GM18505 (cell line): ENCODE measurements around the gene LRRC74B.
"Not testable (repeated sequence)": the region's sequence is repeated elsewhere in the genome, so short reads cannot be mapped to it uniquely, and the experiment has no call there.

Experiments
- ATAC-seq: cut with Tn5 transposase; IDR thresholded peaks from one replicate; pipeline ENCODE4 v1.9.1; 2021; ENCODE audit not compliant: unreplicated experiment
- POLR2A ChIP-seq: IDR thresholded peaks from 4 replicates; pipeline ENCODE4 v1.6.1; 2011; ENCODE audit warnings: borderline replicate concordance; ENCODE audit not compliant: insufficient read depth, insufficient read length; ENCODE audit errors: extremely low read depth

The LRRC74B gene

DNA sequence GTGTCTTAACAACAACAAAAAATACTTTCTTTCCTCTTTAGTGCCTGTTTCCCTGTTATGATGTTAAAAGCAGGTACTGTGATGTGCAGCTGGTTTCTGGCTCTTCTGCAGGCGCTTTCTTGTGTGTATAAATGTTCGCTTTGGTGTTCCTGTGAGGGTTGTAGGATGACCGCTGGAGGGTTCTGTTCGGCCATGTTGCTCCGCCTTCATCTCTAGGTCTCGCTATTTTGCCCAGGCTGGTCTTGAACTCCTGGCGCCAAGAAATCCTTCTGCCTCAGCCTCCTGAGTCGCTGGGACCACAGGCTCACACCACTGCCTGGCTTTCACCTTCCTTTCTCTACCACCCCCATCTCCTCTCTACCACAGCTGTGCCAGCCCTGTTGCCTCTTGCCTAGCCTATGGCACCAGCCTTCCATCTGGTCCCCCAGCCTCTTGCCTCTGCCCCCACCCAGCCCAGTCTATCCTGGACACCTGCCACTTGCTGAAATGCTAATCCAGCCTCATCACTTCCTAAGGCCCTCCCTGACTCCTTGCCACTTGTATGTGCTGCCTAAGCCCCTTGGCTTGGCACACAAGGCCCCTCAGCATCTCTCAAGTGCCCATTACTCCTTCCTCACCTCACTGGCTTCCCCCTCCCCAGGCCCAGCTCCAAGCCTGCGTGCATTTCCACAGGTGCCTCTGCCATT lies 5.5 kb downstream of the LRRC74B start:
- no peak for TF ChIP-seq POLR2A
- ATAC-seq: no peak

DNA sequence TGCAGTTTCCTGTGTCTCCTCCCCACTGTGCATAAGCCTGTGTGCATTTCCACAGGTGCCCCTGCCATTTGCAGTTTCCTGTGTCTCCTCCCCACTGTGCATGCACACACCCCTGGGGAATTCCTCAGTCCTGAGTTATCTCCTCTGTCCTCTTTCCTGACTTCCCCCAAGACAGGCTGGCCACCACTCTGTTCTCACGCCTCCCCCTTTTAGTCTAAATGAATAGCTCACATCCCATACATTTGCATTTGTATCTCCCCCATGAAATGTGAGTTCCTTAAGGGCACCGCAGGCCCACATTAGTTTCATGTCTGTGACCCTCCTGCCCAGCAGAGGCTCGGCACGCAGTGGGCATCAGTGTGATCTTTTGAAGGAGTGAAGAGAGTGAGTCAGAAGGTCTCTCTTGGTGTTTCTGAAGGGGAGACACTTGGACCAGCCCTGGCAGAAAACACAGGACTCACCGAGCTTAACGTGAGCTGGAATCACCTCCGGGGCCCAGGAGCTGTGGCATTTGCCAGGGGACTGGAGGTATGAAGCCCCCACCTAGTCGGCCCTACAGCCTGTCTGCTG lies 6.2 kb downstream of the LRRC74B start:
- TF ChIP-seq POLR2A: no peak
- ATAC-seq: no peak

DNA sequence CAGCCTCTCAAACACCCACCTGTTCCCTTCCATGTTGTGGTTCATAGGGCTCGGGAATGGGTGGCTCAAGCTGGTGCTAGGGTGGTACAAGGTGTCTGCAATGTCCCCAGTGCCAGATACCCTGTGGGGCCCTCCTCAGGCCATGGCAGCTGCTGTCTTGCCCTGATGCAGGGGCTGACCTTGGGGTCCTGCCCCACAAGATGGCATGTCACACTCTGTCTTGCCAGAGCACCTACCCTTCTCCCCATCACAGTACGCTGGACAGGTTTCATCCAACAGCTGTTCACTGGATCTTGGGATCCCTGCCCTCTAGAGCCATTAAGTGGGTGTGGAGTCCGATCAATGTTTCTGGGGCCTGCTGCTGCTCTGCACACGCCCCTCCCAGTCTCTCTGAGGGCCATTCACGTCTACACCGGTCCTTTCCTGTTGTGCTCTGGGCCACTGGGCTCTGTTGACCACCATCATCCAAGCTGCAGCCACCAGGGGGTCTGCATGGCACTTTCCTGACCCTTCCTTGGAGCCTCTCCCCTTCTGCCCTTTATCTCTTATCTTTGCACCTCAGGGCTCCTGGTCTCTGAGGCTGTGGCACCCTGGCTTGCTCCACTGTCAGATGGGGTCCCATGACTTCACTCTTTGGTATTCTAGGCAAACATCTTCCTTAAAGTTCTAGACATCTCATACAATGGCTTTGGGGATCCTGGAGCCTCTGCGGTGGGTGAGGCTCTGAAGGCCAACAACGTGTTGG lies 7.1 kb downstream of the LRRC74B start:
- TF ChIP-seq POLR2A: no peak
- no peak for ATAC-seq

DNA sequence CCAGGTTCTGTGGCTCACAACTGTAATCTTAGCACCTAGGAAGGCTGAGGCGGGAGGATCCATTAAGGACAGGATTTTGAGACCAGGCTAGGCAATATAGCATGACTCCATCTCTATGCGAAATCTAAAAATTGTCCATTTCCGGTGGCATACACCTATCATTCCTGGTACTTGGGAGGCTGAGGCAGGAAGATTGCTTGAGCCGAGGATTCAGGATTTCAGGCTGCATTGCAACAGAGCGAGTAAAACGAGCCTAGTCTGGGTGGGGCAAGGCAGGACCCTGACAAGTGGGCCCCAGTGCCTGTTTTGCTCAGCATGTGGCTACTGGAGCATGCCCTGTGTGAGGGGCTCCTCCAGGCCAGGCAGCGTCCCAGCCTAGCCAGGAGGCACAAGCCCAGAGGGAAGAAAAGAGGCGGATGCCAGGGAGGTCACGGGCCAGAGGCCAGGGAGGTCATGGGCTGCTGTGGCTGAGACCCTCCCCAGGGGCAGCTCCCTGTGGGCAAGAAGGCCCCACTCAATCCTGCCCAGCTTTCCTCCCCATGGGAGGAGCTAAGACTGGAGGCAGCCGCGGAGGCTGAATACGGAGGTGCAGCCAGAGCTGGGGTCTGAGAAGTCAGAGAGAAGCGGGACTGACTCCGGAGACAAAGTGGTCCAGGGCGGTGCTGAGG lies 8.4 kb downstream of the LRRC74B start:
- TF ChIP-seq POLR2A: no peak
- no peak for ATAC-seq

DNA sequence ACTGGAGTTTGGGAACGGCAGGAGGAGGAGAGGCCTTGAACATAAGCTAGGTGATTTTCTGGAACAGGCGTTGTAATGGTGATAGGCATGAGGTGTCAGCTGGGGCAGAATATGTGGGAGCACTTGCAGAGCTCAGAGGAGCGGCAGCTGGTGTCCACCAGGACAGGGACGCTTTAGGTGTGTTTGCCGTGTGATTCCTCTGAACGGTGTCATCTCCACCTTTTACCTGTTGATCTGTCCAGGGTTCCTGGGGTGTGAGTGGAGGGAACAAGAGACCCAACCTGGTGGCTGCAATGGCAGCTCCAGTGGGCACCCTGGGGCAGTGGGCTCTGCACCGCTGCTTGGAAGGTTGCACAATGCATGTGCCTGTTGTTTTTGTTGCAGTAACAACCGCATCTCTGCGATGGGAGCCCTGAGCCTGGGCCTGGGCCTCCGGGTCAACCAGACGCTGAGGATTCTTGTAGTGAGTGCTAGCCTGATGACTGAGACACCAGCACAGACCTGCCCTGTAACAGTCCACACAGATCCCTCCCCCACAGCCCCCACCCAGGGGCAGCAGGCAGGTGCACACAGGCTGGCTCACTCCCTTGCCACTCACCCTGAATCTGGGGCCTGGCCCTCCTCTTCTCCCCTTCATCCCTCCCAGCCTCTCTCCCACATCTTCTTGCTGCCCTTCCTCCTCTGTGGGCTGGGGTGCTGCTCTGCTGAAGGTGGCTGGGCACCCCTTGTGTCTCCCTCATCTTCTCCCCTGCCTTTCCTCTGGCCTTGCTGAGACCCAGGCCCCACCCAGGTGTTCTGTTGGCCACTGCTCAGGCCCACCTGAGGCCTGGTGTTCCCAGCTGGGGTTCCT lies 9.2 kb downstream of the LRRC74B start:
- no peak for ATAC-seq
- TF ChIP-seq POLR2A: no peak

DNA sequence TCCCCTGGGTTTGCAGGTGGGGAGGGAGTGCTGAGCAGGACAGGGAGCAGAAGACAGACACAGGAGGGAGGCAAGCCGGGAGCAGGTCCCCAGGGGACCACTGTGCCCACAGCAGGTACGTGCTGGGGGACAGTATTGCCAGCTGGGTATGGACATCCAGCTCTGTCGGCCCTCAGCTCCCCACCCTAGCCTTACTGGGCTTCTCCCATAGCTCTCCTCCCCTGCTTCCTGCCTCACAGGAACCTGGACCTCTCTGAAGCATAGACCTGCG lies 9.8 kb downstream of the LRRC74B start:
- ATAC-seq: no peak
- TF ChIP-seq POLR2A: no peak

DNA sequence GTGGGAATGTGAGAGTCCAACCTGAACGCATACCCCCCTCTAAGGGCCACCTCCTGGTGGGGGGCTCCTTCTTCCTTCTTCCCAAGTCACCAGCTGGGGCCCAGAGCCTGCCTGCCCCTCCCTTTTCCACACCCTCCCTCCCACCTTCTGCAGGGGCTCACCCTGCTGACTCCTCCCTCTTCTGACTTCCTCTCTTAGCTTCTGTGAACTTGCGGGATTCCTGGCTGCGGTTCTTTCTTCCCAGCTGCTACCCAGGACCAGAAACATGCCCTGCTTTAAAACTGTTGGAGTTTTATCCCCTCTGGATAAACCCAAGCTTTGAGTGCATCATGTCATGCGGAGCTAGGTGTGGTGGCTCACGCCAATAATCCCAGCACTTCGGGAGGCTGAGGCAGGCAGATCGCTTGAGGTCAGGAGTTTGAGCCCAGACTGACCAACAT lies 10.2 kb downstream of the LRRC74B start:
- ATAC-seq: no peak
- no peak for TF ChIP-seq POLR2A

DNA sequence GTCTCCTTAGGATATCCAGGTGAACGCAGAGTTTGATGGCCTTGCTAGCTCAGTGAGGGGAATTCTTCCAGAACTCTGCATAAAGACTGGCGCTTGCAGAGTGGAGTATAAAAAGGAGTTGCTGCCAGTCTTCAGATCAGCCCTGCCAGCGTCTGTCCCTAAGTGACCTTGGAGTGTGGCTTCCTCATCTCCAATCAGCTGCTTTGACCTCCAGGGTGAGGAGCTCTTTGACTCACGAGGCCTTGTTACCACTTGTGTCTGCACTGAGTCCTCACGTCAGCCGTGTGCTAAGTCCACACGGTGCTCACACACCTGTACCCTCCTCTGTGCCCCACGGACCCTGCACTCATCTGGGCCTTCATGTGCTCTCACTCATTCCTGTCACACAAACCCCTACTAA lies 14.6 kb downstream of the LRRC74B start:
- ATAC-seq: not testable (repeated sequence)

DNA sequence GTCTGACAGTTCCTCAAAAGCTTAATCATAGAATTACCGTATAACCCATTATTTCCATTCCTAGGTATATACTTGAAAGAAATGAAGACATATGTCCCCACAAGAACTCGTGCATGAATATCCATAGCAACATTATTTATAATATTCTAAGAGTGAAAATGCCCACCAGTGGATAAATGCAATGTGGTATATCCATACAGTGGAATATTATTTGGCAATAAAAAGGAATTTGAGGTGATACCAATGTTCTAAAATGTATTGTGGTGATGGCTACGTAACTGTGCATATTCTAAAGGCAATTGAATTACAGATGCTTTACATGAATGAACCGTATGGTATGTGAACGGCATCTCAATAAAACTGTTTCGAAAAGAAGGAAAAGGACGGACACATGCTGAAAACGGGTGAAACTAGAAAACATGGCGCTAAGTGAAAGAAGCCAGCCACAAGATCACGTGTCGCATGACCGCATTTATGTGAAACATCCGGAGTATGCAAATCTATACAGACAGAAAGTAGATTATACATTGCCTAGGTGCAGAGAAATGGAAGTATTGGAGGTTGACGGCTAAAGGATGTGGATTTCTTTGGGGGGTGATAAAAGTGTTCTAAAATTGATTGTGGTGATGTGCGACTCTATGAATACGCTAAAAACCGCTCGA lies 16.0 kb downstream of the LRRC74B start:
- ATAC-seq: not testable (repeated sequence)

DNA sequence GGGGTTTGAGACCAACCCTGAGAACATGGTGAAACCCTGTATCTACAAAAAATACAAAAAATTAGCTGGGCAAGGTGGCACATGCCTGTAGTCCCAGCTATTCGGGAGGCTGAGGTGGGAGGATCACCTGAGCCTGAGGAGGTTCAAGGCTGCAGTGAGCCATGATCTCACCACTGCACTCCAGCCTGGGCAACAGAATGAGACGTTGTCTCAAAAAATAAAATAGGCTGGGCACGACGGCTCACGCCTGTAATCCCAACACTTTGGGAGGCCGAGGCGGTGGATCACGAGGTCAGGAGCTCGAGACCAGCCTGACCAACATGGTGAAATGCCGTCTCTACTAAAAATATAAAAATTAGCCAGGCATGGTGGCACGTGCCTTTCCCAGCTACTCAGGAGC lies 18.7 kb downstream of the LRRC74B start:
- not testable (repeated sequence) for ATAC-seq

DNA sequence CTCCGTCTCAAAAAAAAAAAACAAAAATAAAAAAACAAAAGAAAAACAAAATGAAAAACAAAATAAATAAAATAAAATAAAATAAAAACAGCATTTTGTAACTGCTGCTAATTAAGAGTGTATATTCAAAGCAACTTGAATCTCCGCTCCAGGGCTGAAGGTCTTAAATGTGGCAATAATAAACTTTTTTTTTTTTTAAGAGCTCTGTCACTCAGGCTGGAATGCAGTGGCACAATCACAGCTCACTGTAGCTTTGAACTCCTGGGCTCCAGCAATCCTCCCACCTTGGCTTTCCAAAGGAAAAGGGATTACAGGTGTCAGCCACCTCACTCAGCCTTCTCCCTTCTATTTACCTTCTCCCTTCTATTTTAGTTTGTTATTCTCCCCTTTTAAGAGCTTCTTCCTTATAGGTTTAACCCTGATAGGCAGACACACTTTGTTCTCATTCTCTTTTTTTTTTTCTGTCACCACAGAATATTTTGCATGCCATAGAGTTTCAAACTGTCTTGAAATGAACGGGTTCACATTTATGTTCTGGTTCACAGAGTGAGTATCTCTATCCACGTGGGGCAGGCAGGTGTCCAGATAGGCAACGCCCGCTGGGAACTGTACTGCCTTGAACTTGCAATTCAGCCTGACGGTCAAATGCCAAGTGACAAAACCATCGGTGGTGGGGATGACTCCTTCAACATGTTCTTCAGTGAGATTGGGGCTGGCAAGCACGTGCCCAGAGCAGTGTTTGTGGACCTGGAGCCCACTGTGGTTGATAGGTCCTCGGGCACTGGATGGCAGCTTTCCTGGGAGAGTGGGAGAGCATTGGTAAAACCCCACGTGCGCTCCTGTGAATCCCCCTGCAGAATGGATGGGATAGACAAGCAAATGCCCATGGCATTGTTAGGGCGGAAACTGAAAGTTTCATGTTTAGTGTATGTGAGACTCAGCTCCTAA lies 19.4 kb downstream of the LRRC74B start:
- no peak for TF ChIP-seq POLR2A

DNA sequence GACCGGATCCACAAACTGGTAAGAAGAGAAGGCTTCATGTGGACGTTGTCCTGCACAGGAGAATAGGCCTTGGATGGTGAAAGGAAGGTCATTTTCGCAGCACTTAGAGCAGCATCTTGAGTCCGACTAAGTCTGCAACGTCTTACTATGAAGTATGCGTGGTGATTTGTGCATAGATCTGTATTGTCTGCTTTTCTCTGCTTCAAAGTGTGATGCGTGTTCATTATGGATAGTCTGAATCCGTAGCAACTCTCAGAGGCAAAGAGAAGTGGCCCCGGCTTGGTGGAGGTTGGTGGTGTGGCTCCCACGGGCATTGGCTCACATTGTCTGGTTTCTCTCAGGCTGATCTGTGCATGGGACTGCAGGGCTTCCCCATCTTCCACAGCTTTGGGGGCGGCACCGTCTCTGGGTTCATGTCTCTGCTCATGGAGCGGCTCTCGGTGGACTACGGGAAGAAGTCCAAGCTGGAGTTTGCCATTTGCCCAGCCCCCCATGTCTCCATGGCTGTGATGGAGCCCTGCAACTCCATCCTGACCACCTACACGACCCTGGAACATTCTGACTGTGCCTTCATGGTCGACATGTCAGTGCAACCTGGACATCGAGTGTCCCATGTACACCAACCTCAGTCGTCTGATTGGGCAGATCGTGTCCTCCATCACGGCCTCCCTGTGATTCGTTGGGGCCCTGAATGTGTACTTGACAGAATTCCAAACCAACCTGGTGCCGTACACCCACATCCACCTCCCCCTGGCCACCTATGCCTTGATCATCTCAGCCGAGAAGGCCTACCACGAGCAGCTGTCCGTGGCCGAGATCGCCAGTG lies 21.5 kb downstream of the LRRC74B start:
- no peak for ATAC-seq
- TF ChIP-seq POLR2A: no peak

More for the DNA sequence above, 19.4 kb downstream of the LRRC74B start:
- no peak for ATAC-seq
